WTC11 (cell line): ENCODE data around the gene APLF. TPM values are rescaled to one million over a fixed set of nuclear protein-coding genes. Genes with fewer than 3 reads are reported as not detected.

Source experiments
- ATAC-seq: fragments of 200-7000 bp; cut with Tn5 transposase; 2 replicates; pipeline ENCODE4 v1.10.0; 2021; ENCODE audit warnings: mild to moderate bottlenecking, moderate library complexity
- CTCF ChIA-PET: fragments of 300-600 bp; sonication (Branson Sonifier 250); formaldehyde crosslinking; loops from one replicate; lab custom pipeline; 2021; ENCODE audit warnings: antibody characterized with exemption; lab: Charles Lee
- POLR2A ChIA-PET: fragments of 350-600 bp; sonication (Branson Sonifier 250); formaldehyde crosslinking; loops from one replicate; lab custom pipeline; 2021; ENCODE audit warnings: antibody characterized with exemption; lab: Charles Lee
- DNase-seq: peaks from one replicate; pipeline ENCODE4 v3.0.0; 2021; ENCODE audit warnings: low spot score
- H3K27ac Mint-ChIP-seq: 2 replicates; pipeline ENCODE4 v1.8.0; 2021; ENCODE audit warnings: mixed read lengths
- H3K27me3 Mint-ChIP-seq: 2 replicates; pipeline ENCODE4 v1.8.0; 2021; ENCODE audit warnings: low read depth, mild to moderate bottlenecking, moderate library complexity, mixed read lengths
- H3K36me3 Mint-ChIP-seq: 2 replicates; pipeline ENCODE4 v1.8.0; 2021; ENCODE audit warnings: mixed read lengths
- H3K4me1 Mint-ChIP-seq: 2 replicates; pipeline ENCODE4 v1.8.0; 2022; ENCODE audit warnings: mixed read lengths
- H3K4me3 Mint-ChIP-seq: 2 replicates; pipeline ENCODE4 v1.8.0; 2021; ENCODE audit warnings: mild to moderate bottlenecking, moderate library complexity, mixed read lengths
- H3K9me3 Mint-ChIP-seq: 2 replicates; pipeline ENCODE4 v1.8.0; 2021; ENCODE audit warnings: mixed read lengths
- ATF1 ChIP-seq: sonication (generic); formaldehyde crosslinking; IDR thresholded peaks from 2 replicates; pipeline ENCODE4 v1.8.1; 2023; ENCODE audit warnings: mild to moderate bottlenecking, moderate library complexity, missing genetic modification reagents
- FOXJ3 ChIP-seq: sonication (generic); formaldehyde crosslinking; IDR thresholded peaks from 2 replicates; pipeline ENCODE4 v1.9.0; 2021; ENCODE audit warnings: missing genetic modification reagents, mild to moderate bottlenecking, borderline replicate concordance
- JUN ChIP-seq: sonication (generic); formaldehyde crosslinking; IDR thresholded peaks from 2 replicates; pipeline ENCODE4 v1.8.0; 2023; ENCODE audit warnings: mild to moderate bottlenecking, missing genetic modification reagents
- PRRX2 ChIP-seq: fragments of 250-450 bp; sonication (Bioruptor Pico); IDR thresholded peaks from 2 replicates; pipeline ENCODE4 v1.8.0; 2021; ENCODE audit warnings: mild to moderate bottlenecking
- RORB ChIP-seq: fragments of 250-450 bp; sonication (Bioruptor Pico); IDR thresholded peaks from 2 replicates; pipeline ENCODE4 v1.9.0; 2021; ENCODE audit warnings: mild to moderate bottlenecking
- ZNF121 ChIP-seq: sonication (generic); formaldehyde crosslinking; IDR thresholded peaks from 2 replicates; pipeline ENCODE4 v1.8.0; 2023; ENCODE audit warnings: missing genetic modification reagents
- ZNF219 ChIP-seq: sonication (generic); formaldehyde crosslinking; IDR thresholded peaks from 2 replicates; pipeline ENCODE4 v1.8.0; 2023; ENCODE audit warnings: missing genetic modification reagents, mild to moderate bottlenecking, borderline replicate concordance
- ZNF263 ChIP-seq: sonication (generic); formaldehyde crosslinking; IDR thresholded peaks from 2 replicates; pipeline ENCODE4 v1.8.1; 2022; ENCODE audit warnings: low read depth, mild to moderate bottlenecking, moderate library complexity, missing genetic modification reagents
- ZNF416 ChIP-seq: fragments of 250-450 bp; sonication (Bioruptor Pico); IDR thresholded peaks from 2 replicates; pipeline ENCODE4 v1.9.0; 2021; ENCODE audit warnings: mild to moderate bottlenecking, inconsistent platforms
- ZNF423 ChIP-seq: fragments of 250-450 bp; sonication (Bioruptor Pico); IDR thresholded peaks from 2 replicates; pipeline ENCODE4 v2.1.2; 2022; ENCODE audit warnings: mild to moderate bottlenecking, moderate library complexity
- total RNA-seq: library from RNA; stranded (reverse); gene quantifications from 3 replicates; pipeline ENCODE4 v1.2.3, GENCODE V29; 2021
- TF ChIP-seq, protein P1 (sequence below): sonication (generic); formaldehyde crosslinking; IDR thresholded peaks from 2 replicates; pipeline ENCODE4 v1.8.0; 2023; ENCODE audit warnings: mild to moderate bottlenecking, missing genetic modification reagents
- TF ChIP-seq, protein P2 (sequence below): sonication (generic); formaldehyde crosslinking; conservative IDR thresholded peaks from 2 replicates; pipeline ENCODE4 v1.8.1; 2023; ENCODE audit warnings: mild to moderate bottlenecking, low read depth, missing genetic modification reagents, moderate library complexity
- TF ChIP-seq, protein P3 (sequence below): fragments of 200-600 bp; IDR thresholded peaks from 2 replicates; pipeline ENCODE4 v1.8.0; 2022; ENCODE audit warnings: antibody characterized with exemption
- TF ChIP-seq, protein P4 (sequence below): fragments of 250-450 bp; sonication (Bioruptor Pico); IDR thresholded peaks from 2 replicates; pipeline ENCODE4 v2.1.2; 2022; ENCODE audit warnings: mild to moderate bottlenecking, moderate library complexity
- TF ChIP-seq, protein P5 (sequence below): sonication (generic); formaldehyde crosslinking; IDR thresholded peaks from 2 replicates; pipeline ENCODE4 v1.8.1; 2022; ENCODE audit warnings: mild to moderate bottlenecking, missing genetic modification reagents, moderate library complexity, borderline replicate concordance
- TF ChIP-seq, protein P6 (sequence below): sonication (generic); formaldehyde crosslinking; IDR thresholded peaks from 2 replicates; pipeline ENCODE4 v1.8.1; 2023; ENCODE audit warnings: mild to moderate bottlenecking, missing genetic modification reagents, borderline replicate concordance

APLF gene
- total RNA-seq, 1 experiment from 2014 or later: 2.7 TPM

DNA sequence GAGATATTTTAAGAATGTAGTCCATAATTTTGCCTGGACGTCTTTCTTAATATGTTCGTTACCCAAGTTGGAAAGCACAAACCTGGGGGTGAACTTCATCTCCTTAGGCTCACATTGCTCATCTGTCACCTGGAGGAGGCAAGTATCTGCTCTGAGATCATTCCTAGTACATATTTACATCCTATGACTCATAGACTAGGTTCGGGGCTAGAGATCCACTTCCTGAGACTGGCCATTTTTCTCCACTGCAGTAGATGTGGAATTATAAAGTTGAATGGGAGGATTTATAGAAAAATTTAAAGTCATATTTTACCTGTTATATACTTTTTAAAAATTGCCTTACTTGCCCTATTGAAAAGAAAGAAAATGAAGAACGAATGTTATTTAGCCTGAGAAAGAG is 98.5 kb downstream of the APLF start:
- ATAC-seq (no peak), DNase-seq (no peak)
- no peak for TF ChIP-seq ZNF263
- no peak for TF ChIP-seq ZNF423 (CRISPR knock-in tag)
- no peak for TF ChIP-seq RORB (CRISPR knock-in tag)
- no peak for TF ChIP-seq JUN (CRISPR knock-in tag)
- TF ChIP-seq ZNF416: no peak
- TF ChIP-seq, protein P1, sequence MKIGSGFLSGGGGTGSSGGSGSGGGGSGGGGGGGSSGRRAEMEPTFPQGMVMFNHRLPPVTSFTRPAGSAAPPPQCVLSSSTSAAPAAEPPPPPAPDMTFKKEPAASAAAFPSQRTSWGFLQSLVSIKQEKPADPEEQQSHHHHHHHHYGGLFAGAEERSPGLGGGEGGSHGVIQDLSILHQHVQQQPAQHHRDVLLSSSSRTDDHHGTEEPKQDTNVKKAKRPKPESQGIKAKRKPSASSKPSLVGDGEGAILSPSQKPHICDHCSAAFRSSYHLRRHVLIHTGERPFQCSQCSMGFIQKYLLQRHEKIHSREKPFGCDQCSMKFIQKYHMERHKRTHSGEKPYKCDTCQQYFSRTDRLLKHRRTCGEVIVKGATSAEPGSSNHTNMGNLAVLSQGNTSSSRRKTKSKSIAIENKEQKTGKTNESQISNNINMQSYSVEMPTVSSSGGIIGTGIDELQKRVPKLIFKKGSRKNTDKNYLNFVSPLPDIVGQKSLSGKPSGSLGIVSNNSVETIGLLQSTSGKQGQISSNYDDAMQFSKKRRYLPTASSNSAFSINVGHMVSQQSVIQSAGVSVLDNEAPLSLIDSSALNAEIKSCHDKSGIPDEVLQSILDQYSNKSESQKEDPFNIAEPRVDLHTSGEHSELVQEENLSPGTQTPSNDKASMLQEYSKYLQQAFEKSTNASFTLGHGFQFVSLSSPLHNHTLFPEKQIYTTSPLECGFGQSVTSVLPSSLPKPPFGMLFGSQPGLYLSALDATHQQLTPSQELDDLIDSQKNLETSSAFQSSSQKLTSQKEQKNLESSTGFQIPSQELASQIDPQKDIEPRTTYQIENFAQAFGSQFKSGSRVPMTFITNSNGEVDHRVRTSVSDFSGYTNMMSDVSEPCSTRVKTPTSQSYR (CRISPR knock-in tag): no peak
- no peak for TF ChIP-seq PRRX2 (CRISPR knock-in tag)
- TF ChIP-seq, protein P2, sequence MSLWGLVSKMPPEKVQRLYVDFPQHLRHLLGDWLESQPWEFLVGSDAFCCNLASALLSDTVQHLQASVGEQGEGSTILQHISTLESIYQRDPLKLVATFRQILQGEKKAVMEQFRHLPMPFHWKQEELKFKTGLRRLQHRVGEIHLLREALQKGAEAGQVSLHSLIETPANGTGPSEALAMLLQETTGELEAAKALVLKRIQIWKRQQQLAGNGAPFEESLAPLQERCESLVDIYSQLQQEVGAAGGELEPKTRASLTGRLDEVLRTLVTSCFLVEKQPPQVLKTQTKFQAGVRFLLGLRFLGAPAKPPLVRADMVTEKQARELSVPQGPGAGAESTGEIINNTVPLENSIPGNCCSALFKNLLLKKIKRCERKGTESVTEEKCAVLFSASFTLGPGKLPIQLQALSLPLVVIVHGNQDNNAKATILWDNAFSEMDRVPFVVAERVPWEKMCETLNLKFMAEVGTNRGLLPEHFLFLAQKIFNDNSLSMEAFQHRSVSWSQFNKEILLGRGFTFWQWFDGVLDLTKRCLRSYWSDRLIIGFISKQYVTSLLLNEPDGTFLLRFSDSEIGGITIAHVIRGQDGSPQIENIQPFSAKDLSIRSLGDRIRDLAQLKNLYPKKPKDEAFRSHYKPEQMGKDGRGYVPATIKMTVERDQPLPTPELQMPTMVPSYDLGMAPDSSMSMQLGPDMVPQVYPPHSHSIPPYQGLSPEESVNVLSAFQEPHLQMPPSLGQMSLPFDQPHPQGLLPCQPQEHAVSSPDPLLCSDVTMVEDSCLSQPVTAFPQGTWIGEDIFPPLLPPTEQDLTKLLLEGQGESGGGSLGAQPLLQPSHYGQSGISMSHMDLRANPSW: no peak
- TF ChIP-seq, protein P3, sequence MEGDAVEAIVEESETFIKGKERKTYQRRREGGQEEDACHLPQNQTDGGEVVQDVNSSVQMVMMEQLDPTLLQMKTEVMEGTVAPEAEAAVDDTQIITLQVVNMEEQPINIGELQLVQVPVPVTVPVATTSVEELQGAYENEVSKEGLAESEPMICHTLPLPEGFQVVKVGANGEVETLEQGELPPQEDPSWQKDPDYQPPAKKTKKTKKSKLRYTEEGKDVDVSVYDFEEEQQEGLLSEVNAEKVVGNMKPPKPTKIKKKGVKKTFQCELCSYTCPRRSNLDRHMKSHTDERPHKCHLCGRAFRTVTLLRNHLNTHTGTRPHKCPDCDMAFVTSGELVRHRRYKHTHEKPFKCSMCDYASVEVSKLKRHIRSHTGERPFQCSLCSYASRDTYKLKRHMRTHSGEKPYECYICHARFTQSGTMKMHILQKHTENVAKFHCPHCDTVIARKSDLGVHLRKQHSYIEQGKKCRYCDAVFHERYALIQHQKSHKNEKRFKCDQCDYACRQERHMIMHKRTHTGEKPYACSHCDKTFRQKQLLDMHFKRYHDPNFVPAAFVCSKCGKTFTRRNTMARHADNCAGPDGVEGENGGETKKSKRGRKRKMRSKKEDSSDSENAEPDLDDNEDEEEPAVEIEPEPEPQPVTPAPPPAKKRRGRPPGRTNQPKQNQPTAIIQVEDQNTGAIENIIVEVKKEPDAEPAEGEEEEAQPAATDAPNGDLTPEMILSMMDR: no peak
- TF ChIP-seq, protein P4, sequence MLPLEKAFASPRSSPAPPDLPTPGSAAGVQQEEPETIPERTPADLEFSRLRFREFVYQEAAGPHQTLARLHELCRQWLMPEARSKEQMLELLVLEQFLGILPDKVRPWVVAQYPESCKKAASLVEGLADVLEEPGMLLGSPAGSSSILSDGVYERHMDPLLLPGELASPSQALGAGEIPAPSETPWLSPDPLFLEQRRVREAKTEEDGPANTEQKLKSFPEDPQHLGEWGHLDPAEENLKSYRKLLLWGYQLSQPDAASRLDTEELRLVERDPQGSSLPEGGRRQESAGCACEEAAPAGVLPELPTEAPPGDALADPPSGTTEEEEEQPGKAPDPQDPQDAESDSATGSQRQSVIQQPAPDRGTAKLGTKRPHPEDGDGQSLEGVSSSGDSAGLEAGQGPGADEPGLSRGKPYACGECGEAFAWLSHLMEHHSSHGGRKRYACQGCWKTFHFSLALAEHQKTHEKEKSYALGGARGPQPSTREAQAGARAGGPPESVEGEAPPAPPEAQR (CRISPR knock-in tag): no peak
- no peak for TF ChIP-seq ATF1 (CRISPR knock-in tag)

DNA sequence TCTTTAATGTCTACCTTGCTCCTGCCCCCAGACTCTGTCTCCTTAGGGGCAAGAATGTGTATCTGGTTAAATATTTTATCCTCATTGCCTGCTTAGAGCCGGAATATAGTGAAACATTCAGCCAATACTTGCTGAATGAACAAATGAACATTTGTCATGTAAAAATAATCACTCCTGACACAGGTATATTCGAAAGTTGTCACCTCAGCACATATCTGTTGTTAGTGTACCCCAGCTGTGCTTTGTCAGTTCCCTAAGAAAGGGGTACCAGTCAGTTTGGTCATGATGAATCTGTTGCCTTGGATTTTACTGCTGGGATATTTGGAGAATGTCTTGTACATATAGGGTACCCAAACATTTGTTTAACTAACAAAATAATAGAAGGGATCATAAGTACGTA is 99.0 kb downstream of the APLF start:
- ChIA-PET CTCF (no interaction called here), POLR2A (no interaction called here)
- no peak for ATAC-seq
- Mint-ChIP-seq H3K27me3 (no peaks in the 10 kb centered on the region), H3K27ac (no peak overlapping the region), H3K9me3 (no peaks in the 10 kb centered on the region), H3K4me3 (no peak overlapping the region), H3K36me3 (no peaks in the 10 kb centered on the region), H3K4me1 (no peaks in the 10 kb centered on the region)
- TF ChIP-seq, protein P5, sequence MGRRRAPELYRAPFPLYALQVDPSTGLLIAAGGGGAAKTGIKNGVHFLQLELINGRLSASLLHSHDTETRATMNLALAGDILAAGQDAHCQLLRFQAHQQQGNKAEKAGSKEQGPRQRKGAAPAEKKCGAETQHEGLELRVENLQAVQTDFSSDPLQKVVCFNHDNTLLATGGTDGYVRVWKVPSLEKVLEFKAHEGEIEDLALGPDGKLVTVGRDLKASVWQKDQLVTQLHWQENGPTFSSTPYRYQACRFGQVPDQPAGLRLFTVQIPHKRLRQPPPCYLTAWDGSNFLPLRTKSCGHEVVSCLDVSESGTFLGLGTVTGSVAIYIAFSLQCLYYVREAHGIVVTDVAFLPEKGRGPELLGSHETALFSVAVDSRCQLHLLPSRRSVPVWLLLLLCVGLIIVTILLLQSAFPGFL (CRISPR knock-in tag): no peak
- TF ChIP-seq ZNF219 (CRISPR knock-in tag) (no peak), PRRX2 (CRISPR knock-in tag) (no peak), FOXJ3 (CRISPR knock-in tag) (no peak), ZNF121 (CRISPR knock-in tag) (no peak)
- TF ChIP-seq, protein P3: no peak
- TF ChIP-seq, protein P6, sequence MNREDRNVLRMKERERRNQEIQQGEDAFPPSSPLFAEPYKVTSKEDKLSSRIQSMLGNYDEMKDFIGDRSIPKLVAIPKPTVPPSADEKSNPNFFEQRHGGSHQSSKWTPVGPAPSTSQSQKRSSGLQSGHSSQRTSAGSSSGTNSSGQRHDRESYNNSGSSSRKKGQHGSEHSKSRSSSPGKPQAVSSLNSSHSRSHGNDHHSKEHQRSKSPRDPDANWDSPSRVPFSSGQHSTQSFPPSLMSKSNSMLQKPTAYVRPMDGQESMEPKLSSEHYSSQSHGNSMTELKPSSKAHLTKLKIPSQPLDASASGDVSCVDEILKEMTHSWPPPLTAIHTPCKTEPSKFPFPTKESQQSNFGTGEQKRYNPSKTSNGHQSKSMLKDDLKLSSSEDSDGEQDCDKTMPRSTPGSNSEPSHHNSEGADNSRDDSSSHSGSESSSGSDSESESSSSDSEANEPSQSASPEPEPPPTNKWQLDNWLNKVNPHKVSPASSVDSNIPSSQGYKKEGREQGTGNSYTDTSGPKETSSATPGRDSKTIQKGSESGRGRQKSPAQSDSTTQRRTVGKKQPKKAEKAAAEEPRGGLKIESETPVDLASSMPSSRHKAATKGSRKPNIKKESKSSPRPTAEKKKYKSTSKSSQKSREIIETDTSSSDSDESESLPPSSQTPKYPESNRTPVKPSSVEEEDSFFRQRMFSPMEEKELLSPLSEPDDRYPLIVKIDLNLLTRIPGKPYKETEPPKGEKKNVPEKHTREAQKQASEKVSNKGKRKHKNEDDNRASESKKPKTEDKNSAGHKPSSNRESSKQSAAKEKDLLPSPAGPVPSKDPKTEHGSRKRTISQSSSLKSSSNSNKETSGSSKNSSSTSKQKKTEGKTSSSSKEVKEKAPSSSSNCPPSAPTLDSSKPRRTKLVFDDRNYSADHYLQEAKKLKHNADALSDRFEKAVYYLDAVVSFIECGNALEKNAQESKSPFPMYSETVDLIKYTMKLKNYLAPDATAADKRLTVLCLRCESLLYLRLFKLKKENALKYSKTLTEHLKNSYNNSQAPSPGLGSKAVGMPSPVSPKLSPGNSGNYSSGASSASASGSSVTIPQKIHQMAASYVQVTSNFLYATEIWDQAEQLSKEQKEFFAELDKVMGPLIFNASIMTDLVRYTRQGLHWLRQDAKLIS: no peak
- TF ChIP-seq, protein P2: no peak
- no peak for DNase-seq

More for the DNA sequence above, 98.5 kb downstream of the APLF start:
- Mint-ChIP-seq H3K4me1 (no peaks in the 10 kb centered on the region), H3K9me3 (no peaks in the 10 kb centered on the region), H3K36me3 (no peaks in the 10 kb centered on the region), H3K4me3 (no peak overlapping the region), H3K27me3 (no peaks in the 10 kb centered on the region), H3K27ac (no peak overlapping the region)
- ChIA-PET CTCF (no interaction called here), POLR2A (no interaction called here)
